Measurements from ENCODE around the gene NCKAP5.

Gene NCKAP5

DNA sequence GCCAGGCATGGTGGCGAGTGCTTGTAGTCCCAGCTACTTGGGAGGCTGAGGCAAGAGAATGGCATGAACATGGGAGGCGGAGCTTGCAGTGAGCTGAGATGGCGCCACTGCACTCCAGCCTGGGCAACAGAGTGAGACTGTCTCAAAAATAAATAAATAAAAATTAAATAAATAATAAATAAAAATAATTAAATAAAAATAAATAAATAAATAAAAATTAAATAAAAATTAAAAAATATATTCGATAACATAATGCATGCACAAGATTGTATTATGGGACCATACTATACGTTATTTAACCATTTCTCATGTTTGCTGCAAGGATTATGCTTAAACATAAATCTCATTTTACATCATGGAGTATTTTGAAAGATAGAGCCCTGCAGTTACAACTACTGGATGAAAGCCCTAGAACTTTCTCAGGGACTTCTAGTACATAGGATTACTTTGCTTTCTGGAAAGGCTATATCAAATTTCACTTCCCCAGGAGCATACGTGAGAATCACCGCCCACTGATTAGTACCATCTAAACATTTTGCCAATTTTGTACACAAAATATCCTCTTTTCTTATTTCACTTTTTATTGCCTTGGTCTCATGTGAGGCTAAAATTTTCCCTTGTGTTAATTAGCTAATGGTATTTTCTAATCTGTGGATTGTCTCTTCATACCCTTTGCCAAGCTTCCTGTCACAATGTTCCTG lies 664.0 kb downstream of the NCKAP5 start:
- Histone ChIP-seq H3K36me3 (no peaks in the 10 kb centered on the region), H3K4me3 (ENCODE audit: low read depth in 1 of 2, low read length in 1 of 2) (no peak overlapping the region), H3K27ac (no peak overlapping the region), H3K4me1 (ENCODE audit: control insufficient read depth in 1 of 2, insufficient read depth in 1 of 2, low read depth in 1 of 2, low read length in 1 of 2) (no peaks in the 10 kb centered on the region), H3K27me3 (no peaks in the 10 kb centered on the region), H3K9me3 (no peaks in the 10 kb centered on the region)
- TF ChIP-seq, protein P1, sequence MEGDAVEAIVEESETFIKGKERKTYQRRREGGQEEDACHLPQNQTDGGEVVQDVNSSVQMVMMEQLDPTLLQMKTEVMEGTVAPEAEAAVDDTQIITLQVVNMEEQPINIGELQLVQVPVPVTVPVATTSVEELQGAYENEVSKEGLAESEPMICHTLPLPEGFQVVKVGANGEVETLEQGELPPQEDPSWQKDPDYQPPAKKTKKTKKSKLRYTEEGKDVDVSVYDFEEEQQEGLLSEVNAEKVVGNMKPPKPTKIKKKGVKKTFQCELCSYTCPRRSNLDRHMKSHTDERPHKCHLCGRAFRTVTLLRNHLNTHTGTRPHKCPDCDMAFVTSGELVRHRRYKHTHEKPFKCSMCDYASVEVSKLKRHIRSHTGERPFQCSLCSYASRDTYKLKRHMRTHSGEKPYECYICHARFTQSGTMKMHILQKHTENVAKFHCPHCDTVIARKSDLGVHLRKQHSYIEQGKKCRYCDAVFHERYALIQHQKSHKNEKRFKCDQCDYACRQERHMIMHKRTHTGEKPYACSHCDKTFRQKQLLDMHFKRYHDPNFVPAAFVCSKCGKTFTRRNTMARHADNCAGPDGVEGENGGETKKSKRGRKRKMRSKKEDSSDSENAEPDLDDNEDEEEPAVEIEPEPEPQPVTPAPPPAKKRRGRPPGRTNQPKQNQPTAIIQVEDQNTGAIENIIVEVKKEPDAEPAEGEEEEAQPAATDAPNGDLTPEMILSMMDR (IDR thresholded peaks at IDR 0.05) = no peak

GRCh38 chr2:132902626-132903025 lies 665.6 kb downstream of the NCKAP5 start:
- H3K4me1 ChIP-seq (ENCODE audit: control insufficient read depth in 1 of 2, insufficient read depth in 1 of 2, low read depth in 1 of 2, low read length in 1 of 2) = no peaks in the 10 kb centered on the region
- H3K27me3 ChIP-seq = no peaks in the 10 kb centered on the region
- no peaks in the 10 kb centered on the region for H3K36me3 ChIP-seq
- TF ChIP-seq, protein P1 (IDR thresholded peaks at IDR 0.05) = no peak
- no peak overlapping the region for H3K4me3 ChIP-seq (ENCODE audit: low read depth in 1 of 2, low read length in 1 of 2)
- H3K9me3 ChIP-seq = no peaks in the 10 kb centered on the region
- H3K27ac ChIP-seq = no peak overlapping the region

DNA sequence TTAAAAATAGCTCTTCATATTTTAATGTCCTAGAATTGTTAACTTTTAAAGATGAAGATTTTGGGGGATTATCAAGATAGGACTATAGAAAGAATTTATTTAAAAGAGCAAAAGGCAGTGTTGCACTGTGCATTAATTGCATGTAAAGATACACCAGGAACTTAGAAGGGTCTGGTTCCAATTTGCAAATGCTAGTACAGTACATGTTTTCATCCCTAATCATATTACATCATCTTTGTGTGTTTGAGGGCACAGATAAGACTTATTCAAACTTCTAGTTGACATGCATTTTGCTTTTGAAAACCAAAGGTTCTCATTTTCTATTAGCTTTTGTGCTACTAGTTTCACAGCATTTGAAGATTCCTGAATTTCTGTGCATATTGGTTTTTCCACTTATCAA lies 666.6 kb downstream of the NCKAP5 start:
- H3K4me3 ChIP-seq (ENCODE audit: low read depth in 1 of 2, low read length in 1 of 2) = no peak overlapping the region
- H3K36me3 ChIP-seq = no peaks in the 10 kb centered on the region
- no peaks in the 10 kb centered on the region for H3K4me1 ChIP-seq (ENCODE audit: control insufficient read depth in 1 of 2, insufficient read depth in 1 of 2, low read depth in 1 of 2, low read length in 1 of 2)
- no peaks in the 10 kb centered on the region for H3K9me3 ChIP-seq
- no peaks in the 10 kb centered on the region for H3K27me3 ChIP-seq
- TF ChIP-seq, protein P1 (IDR thresholded peaks at IDR 0.05) = no peak
- no peak overlapping the region for H3K27ac ChIP-seq

DNA sequence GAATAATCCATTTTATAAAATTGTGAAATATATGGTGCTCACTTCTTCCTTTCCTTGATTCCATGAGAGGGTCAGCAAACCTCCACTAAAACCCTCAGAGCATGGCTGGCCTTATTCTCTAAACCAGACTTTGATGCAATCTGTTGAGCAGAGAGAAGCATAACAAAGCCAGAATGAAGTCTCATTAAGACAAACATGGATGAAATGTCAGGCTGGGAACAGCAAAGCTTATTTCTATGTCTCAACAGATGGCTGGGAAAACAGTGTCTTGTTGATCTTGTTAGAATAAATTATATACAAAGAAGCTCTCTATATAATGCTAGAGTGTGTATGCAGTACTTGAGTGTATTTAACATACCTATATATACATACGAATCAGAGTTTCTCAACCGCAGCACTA lies 671.2 kb downstream of the NCKAP5 start:
- no peaks in the 10 kb centered on the region for H3K4me1 ChIP-seq (ENCODE audit: control insufficient read depth in 1 of 2, insufficient read depth in 1 of 2, low read depth in 1 of 2, low read length in 1 of 2)

GRCh38 chr2:132896073-132896472 lies 672.2 kb downstream of the NCKAP5 start:
- Histone ChIP-seq H3K36me3 (no peaks in the 10 kb centered on the region), H3K4me1 (ENCODE audit: control insufficient read depth in 1 of 2, insufficient read depth in 1 of 2, low read depth in 1 of 2, low read length in 1 of 2) (no peaks in the 10 kb centered on the region), H3K4me3 (ENCODE audit: low read depth in 1 of 2, low read length in 1 of 2) (no peak overlapping the region), H3K27me3 (no peaks in the 10 kb centered on the region), H3K27ac (no peak overlapping the region), H3K9me3 (no peaks in the 10 kb centered on the region)
- TF ChIP-seq, protein P1 (IDR thresholded peaks at IDR 0.05) = no peak

More for the DNA sequence above, 671.2 kb downstream of the NCKAP5 start:
- Histone ChIP-seq H3K27me3 (no peaks in the 10 kb centered on the region), H3K9me3 (no peaks in the 10 kb centered on the region), H3K36me3 (no peaks in the 10 kb centered on the region), H3K27ac (no peak overlapping the region), H3K4me3 (ENCODE audit: low read depth in 1 of 2, low read length in 1 of 2) (no peak overlapping the region)
- TF ChIP-seq, protein P1 (IDR thresholded peaks at IDR 0.05) = no peak
